ENCODE measurements around the gene PJA2. TPM values are rescaled to one million over a fixed set of nuclear protein-coding genes. Genes with fewer than 3 reads are reported as not detected.

Gene PJA2
- total and polyA plus RNA-seq, 2 of the 8 experiments (the other 6 are each of a cell fraction or from before 2014, with no cell fraction given) = 15.3 to 47.7 TPM

DNA sequence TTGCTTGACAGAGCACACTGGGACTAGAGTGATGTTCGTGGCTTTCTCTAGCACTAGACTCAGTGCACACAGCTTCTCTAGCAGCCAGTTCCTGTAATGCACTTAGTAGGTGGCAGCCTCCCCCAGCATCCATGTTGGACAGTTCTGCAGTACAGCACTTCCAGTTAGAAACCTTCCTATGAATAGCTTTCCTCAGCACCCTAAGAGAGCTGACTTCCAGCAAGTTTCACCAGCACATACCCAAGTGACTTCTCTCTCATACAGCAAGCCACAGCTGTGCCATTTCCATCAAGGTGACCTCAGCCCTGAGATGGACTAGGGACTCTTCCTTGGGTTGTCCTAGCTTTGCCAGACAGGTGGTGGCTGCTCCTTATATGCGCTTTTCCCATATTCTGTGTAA, 60.4 kb downstream of the PJA2 start:
- TF ChIP-seq CBX8 (IDR thresholded peaks at IDR 0.05; ENCODE audit: borderline replicate concordance, low read depth, low read length) = no peak
- TF ChIP-seq RNF2 (IDR thresholded peaks at IDR 0.05; ENCODE audit: borderline replicate concordance, low read depth, low read length, missing control alignments, poor library complexity, severe bottlenecking) = no peak
- no peak for TF ChIP-seq CHD2 (IDR thresholded peaks at IDR 0.05; ENCODE audit: low read length)
- TF ChIP-seq SRF (IDR thresholded peaks at IDR 0.05; ENCODE audit: low read depth, low read length) = no peak
- TF ChIP-seq NRF1 (IDR thresholded peaks at IDR 0.05; ENCODE audit: low read depth, low read length) = no peak
- no peak for TF ChIP-seq CTBP2 (IDR thresholded peaks at IDR 0.05; ENCODE audit: borderline replicate concordance, insufficient read depth, insufficient read length, low read length)
- no peak for TF ChIP-seq PHF8 (conservative IDR thresholded peaks at IDR 0.05; ENCODE audit: low read depth, low read length)
- no peak for TF ChIP-seq FOSL1 (IDR thresholded peaks at IDR 0.05; ENCODE audit: insufficient read depth, low read depth, low read length)
- TF ChIP-seq KDM5A (IDR thresholded peaks at IDR 0.05; ENCODE audit: low read length) = no peak
- no peak for TF ChIP-seq TAF1 (IDR thresholded peaks at IDR 0.05; ENCODE audit: low read depth, low read length)
- no peak for TF ChIP-seq SAP30 (IDR thresholded peaks at IDR 0.05; ENCODE audit: insufficient read depth, insufficient replicate concordance, low read length)
- no peak for TF ChIP-seq JUN (IDR thresholded peaks at IDR 0.05; ENCODE audit: low read depth, low read length)
- no peak for TF ChIP-seq GTF2F1 (IDR thresholded peaks at IDR 0.05; ENCODE audit: borderline replicate concordance, low read depth, low read length)
- TF ChIP-seq MAFK (IDR thresholded peaks at IDR 0.05; ENCODE audit: low read depth, low read length) = no peak

More for the DNA sequence above, 60.4 kb downstream of the PJA2 start:
- Histone ChIP-seq H3K27ac (ENCODE audit: low read depth, low read length) (no peak overlapping the region), H2BK5ac (ENCODE audit: low read depth, low read length) (no peak overlapping the region), H2AK5ac (ENCODE audit: low read depth, low read length) (no peak overlapping the region), H4K5ac (ENCODE audit: insufficient read length, low read depth, low read length) (no peak overlapping the region), H3K9ac (replicated peaks in 1 of 4; ENCODE audit: extremely low read depth in 1 of 4, low read depth in 3 of 4, low read length in 3 of 4) (no peak overlapping the region), H3K4me2 (ENCODE audit: insufficient read depth in 1 of 2, low read depth in 2 of 2, low read length in 2 of 2) (no peak overlapping the region), H3K14ac (ENCODE audit: insufficient read length) (no peak overlapping the region), H3K79me1 (ENCODE audit: low read depth, low read length) (no peaks in the 10 kb centered on the region), H3K4ac (replicated peaks; ENCODE audit: insufficient read length, low read depth, low read length) (no peak overlapping the region), H3K23ac (ENCODE audit: insufficient read length) (no peak overlapping the region), H3K23me2 (ENCODE audit: low read depth, low read length) (no peaks in the 10 kb centered on the region), H3K27me3 (replicated peaks in 1 of 4; ENCODE audit: control insufficient read depth in 3 of 4, extremely low read depth in 1 of 4, insufficient read depth in 3 of 4, low read length in 3 of 4) (no peaks in the 10 kb centered on the region), H3K9me3 (ENCODE audit: insufficient read depth in 2 of 2, low read depth in 1 of 2, low read length in 1 of 2) (no peaks in the 10 kb centered on the region), H2AFZ (ENCODE audit: low read length) (no peak overlapping the region), H2BK20ac (ENCODE audit: low read length) (no peak overlapping the region), H4K8ac (ENCODE audit: extremely low read depth, insufficient read depth, low read length) (no peak overlapping the region), H3K36me3 (ENCODE audit: control insufficient read depth in 2 of 4, insufficient read depth in 4 of 4, low read length in 3 of 4) (peaks cover 0 to 12% (median 5%) of the 10 kb centered on the region in 4 experiments; a peak in 6 of 8 replicates), H2BK12ac (ENCODE audit: low read depth, low read length) (no peak overlapping the region), H2BK120ac (replicated peaks; ENCODE audit: low read depth, low read length) (no peak overlapping the region), H3K56ac (replicated peaks; ENCODE audit: insufficient read length, low read depth, low read length) (no peak overlapping the region), H3K18ac (ENCODE audit: extremely low read depth, low read length) (no peak overlapping the region), H3K4me3 (ENCODE audit: extremely low read depth in 1 of 4, insufficient read depth in 2 of 4, low read depth in 3 of 4, low read length in 4 of 4) (no peak overlapping the region), H3K79me2 (ENCODE audit: control insufficient read depth in 1 of 2, insufficient read depth in 2 of 2, low read length in 2 of 2) (no peaks in the 10 kb centered on the region), H3K4me1 (replicated peaks in 1 of 4; ENCODE audit: control insufficient read depth in 3 of 4, insufficient read depth in 4 of 4, low read length in 3 of 4) (no peaks in the 10 kb centered on the region), H2BK15ac (ENCODE audit: low read length) (no peak overlapping the region), H4K91ac (replicated peaks; ENCODE audit: insufficient read length, low read length) (no peak overlapping the region), H4K20me1 (replicated peaks in 1 of 2; ENCODE audit: control insufficient read depth in 1 of 2, insufficient read depth in 2 of 2, low read length in 2 of 2) (peaks cover 0 to 3% of the 10 kb centered on the region in 2 experiments)
- WGBS, 2 experiments (ENCODE audit: extremely low coverage in 1 of 2, insufficient coverage in 1 of 2, insufficient read length in 1 of 2, insufficient replicate concordance in 2 of 2, low coverage in 1 of 2, low lambda C conversion rate in 2 of 2, missing lambda C conversion rate in 1 of 2) = 94% methylated on average over 2 of the region's 2 CpGs; no CpG with 5 or more reads in 1 of the 2 experiments
- POLR2A ChIA-PET (ENCODE audit: partially characterized antibody) = interaction anchor here (0.7 kb wide), 1 partner anchor 138 kb away, joined by 3 read pairs; no protein-coding TSS in a partner anchor
- CTCF ChIA-PET (ENCODE audit: partially characterized antibody) = interaction anchor here (0.7 to 1.1 kb wide), 2 partner anchors 20 to 125 kb away, joined by 3 read pairs; no protein-coding TSS in a partner anchor
- DNase-seq (ENCODE audit: low read depth in 1 of 2, low spot score in 2 of 2) (no peak), FAIRE-seq (no peak)

All from H1 (cell line).